Adipose tissue (tissue), 3 donors: ENCODE measurements around the gene PAQR7. TPM values are rescaled to one million over a fixed set of nuclear protein-coding genes. Genes with fewer than 3 reads are reported as not detected.

Experiments
- H3K27ac ChIP-seq: one replicate; pipeline ENCODE4 v1.5.1; 2013; ENCODE audit warnings: low read depth, low read length
- WGBS, 3 donors: extraction: QIAGEN DNeasy Blood & Tissue Kit; methylation state at CpG; one replicate each; pipeline ENCODE4 v1.1.7; 2013; 5-methylcytosine and 5-hydroxymethylcytosine counted together
- polyA plus RNA-seq, 3 donors: library from polyadenylated mRNA; stranded (reverse); fragments of 200-250 nt; gene quantifications; one replicate each; pipeline ENCODE4 v1.2.3, GENCODE V29; 2013
- donor health status: healthy with polysubstance abuse.
- donor health status: Bipolar disorder and iron deficiency.
- donor health status: healthy.

Gene PAQR7
- polyA plus RNA-seq, 3 donors, result 2.5 to 3.5 (median 2.9) TPM

GRCh38 chr1:25904943-25905679 lies 29.6 kb upstream of the PAQR7 start:
- 0 to 3% (median 1%) methylated on average over 28 to 34 of the region's 34 CpGs for WGBS, 3 donors
- H3K27ac ChIP-seq, result no peak overlapping the region

- 78 to 82% (median 80%) methylated on average over 3 of the region's 3 CpGs for WGBS, 3 donors
Measured at GRCh38 chr1:25903986-25904385, 28.5 kb upstream of the PAQR7 start.

DNA sequence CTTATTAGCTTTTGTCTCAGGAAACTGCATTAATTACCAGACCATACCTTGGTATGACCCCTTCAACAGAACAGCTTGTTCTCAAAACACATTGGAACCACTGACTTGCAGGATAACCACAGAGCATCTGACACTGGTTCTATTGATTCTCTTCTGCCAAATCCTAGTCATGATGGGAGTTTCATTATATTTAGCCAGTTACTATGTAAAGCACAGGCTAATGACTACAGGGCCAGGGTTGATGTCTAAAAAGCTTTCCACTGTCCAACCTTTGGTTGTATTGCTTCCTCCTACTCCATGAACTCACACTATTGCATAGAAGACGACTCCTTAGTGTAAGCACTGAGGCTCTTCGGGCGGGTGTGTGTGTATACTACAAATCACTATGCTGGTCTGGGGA lies 27.0 kb upstream of the PAQR7 start:
- H3K27ac ChIP-seq, result no peak overlapping the region
- 82 to 94% (median 88%) methylated on average over 3 of the region's 3 CpGs for WGBS, 3 donors

More at GRCh38 chr1:25903986-25904385, 28.5 kb upstream of the PAQR7 start:
- H3K27ac ChIP-seq, result no peak overlapping the region

- 82 to 93% (median 93%) methylated on average over 5 of the region's 5 CpGs for WGBS, 3 donors
- no peak overlapping the region for H3K27ac ChIP-seq
Measured at GRCh38 chr1:25900219-25900618, 24.7 kb upstream of the PAQR7 start.

- WGBS, 3 donors, result 88 to 94% (median 89%) methylated on average over 6 of the region's 6 CpGs
- no peak overlapping the region for H3K27ac ChIP-seq
Measured at GRCh38 chr1:25899792-25900191, 24.3 kb upstream of the PAQR7 start.

- no peak overlapping the region for H3K27ac ChIP-seq
- 86 to 93% (median 90%) methylated on average over 11 of the region's 11 CpGs for WGBS, 3 donors
Measured at GRCh38 chr1:25898223-25899015, 22.9 kb upstream of the PAQR7 start.

DNA sequence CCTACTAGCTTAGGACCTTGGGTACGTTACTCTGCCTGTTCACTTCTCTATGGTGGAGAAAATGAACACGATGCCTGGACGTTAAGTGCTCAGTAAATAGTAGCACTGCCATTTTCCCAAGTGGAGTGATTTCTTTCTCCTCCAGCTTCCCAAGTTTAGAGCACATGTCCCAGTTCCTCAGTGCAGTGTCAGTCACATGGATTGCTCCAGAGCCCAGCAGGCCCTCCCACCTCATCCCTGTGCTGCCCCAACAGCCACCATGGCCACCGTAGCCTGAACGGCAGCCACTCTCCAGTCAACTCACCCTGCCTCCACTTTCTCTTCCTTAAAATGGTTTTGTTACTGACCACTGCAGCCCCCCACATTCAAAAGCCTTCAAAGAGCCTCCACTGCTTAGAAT lies 22.2 kb upstream of the PAQR7 start:
- 86 to 93% (median 89%) methylated on average over 5 of the region's 5 CpGs for WGBS, 3 donors
- H3K27ac ChIP-seq, result no peak overlapping the region

DNA sequence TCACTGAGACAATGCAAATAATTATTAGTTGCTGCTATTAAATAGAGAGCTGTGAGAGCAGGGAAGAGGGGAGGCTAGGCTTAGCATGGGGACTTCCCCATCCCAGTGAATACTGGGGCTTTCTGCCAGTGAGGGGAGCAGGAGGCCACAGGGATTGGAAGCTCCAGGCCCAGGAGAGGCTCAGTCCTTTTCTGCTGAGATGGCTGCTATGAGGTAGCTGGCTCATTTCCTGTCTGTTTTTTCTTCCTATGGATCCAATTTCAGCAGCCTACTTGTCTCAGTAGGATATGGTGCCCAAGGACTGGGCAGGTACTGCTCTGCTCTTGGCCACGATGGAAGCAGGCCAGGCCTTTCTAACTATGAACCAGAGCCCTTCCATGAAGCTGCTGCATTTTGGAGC lies 20.8 kb upstream of the PAQR7 start:
- 74 to 78% (median 78%) methylated on average over 1 of the region's 1 CpG for WGBS, 3 donors
- H3K27ac ChIP-seq, result no peak overlapping the region

DNA sequence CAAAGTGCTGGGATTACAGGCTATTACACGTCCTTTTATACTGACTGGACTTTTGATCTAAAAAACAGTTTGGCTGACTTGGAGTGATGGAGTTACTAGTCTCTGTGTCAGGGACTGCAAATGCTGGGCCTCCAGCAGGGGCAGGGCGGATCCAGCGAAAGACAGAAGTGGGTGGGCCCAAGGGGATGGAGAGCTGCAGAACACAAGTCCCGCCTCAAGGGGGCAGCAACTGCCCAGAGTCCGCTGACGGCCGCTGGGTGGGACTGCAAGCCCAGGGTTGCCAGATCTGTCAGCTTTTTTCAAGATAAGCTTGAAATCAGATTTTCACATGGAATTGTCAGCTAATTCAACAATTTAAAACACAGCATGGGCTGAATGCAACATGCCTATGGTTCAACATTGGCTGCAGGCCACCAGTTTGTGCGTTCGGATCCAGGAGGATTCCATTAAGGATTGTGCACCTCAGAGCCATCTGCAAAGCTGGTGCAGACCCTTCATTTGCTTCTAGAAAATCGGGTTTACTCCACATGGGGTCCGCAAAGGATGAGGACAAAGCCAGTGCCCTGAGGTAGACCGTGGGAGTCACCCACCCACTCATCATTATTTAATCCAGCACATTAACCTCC lies 20.0 kb upstream of the PAQR7 start:
- 8 to 21% (median 17%) methylated on average over 12 of the region's 12 CpGs for WGBS, 3 donors
- no peak overlapping the region for H3K27ac ChIP-seq

- 32 to 71% (median 70%) methylated on average over 4 of the region's 4 CpGs for WGBS, 3 donors
- H3K27ac ChIP-seq, result no peak overlapping the region
Measured at GRCh38 chr1:25893116-25893515, 17.6 kb upstream of the PAQR7 start.

DNA sequence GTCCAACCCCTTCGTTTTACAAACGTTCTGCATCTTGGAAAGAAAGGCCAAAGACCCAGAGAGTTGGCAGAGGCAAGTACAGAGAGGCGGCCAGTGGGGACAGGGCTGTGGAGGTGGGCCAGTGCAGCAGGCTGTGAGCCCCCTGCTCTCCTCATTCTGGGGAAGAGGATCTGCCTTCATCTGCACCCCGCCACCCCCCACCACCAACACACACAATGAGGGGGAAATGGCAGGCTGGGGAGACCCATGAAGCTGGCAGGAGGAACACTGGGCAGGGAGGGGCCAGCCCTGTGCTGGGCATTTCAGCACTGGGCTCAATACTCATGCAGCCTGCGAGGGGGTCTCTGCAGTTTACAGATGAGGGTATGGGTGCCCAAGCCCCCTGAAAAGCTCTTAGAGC lies 16.1 kb upstream of the PAQR7 start:
- WGBS, 3 donors, result 79 to 91% (median 83%) methylated on average over 5 of the region's 5 CpGs
- no peak overlapping the region for H3K27ac ChIP-seq

DNA sequence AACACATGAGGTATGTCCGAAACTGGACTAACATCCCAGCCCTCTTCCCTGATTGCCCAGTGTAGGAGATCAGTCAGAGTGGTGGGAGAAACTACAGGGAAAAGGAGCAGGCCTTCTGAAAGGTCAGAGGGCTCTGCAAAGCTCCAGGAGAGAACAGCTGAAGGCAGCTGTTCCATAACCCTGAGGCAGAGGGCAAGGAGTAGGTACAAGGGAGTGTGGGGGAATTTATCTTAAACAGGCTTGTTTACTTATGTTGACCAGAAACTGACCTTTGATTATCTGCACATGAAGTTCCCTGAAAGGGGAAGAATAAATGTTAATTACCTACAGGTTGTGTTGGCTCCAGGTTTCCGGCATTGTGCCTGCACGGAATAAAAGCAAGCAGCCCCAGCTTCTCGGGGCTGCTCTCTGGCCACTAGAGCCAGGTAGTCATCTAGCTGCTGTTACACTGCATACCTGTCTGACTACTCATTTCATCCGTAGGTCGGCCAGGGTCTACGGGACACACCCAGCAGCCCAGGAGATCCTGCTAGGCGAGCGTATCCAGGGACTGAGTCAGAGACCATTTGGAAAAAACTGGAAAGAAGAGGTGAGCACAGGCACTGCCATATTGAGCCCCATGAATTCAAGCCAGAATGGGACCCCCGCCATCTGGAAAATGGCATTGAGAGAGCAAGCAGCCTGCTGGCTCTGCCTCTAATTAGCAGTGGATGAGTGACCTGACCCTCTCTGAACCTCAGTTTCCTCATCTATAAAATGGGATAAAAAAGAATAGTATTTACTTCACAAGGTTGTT lies 14.9 kb upstream of the PAQR7 start:
- 38 to 88% (median 85%) methylated on average over 10 of the region's 10 CpGs for WGBS, 3 donors
- H3K27ac ChIP-seq, result no peak overlapping the region

DNA sequence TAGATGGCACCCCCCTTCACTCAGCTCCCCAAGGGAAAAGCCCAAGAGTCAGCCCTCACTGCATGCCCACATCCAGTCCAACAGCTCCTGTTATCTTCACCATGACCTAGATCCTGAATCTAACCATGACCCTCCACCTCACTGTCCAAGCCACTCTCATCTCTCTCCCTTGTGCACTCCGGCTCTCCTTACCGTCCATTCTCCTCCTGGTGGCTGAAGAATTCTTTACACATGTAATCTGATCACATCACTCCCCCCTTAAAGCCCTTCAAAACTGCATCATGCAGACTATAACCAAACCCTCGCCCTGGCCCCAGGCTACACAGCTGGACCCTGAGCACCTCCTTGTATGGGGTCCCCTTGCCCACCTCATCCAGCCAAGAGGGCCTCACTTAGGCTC lies 14.0 kb upstream of the PAQR7 start:
- 80 to 84% (median 80%) methylated on average over 3 of the region's 3 CpGs for WGBS, 3 donors
- no peak overlapping the region for H3K27ac ChIP-seq

- WGBS, 3 donors, result 80 to 95% (median 94%) methylated on average over 7 of the region's 7 CpGs
- no peak overlapping the region for H3K27ac ChIP-seq
Measured at GRCh38 chr1:25888426-25888987, 13.0 kb upstream of the PAQR7 start.

DNA sequence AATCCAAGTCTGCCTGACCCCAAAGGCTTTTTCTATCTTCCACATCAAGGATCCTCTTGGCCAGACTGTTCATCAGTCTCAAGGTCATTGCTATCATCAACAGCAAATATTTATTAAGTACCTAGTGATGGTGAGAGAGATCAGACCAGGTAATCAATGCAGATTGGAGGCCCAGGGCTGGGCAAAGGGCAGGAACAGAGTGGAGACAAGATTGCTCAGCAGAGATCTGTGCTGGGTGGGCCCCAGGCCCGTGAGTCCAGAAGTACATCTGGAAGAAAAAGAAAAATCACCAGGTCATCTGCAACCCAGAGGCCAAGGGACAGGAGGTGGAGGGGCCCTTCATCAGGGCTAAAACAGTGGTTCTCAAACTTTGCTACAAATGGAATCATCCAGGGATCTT lies 10.1 kb upstream of the PAQR7 start:
- WGBS, 3 donors, result 50 to 81% (median 74%) methylated on average over 1 of the region's 1 CpG
- no peak overlapping the region for H3K27ac ChIP-seq

- WGBS, 3 donors, result 94 to 95% (median 95%) methylated on average over 11 of the region's 11 CpGs
- H3K27ac ChIP-seq, result no peak overlapping the region
Measured at GRCh38 chr1:25881266-25881665, 5.8 kb upstream of the PAQR7 start.

DNA sequence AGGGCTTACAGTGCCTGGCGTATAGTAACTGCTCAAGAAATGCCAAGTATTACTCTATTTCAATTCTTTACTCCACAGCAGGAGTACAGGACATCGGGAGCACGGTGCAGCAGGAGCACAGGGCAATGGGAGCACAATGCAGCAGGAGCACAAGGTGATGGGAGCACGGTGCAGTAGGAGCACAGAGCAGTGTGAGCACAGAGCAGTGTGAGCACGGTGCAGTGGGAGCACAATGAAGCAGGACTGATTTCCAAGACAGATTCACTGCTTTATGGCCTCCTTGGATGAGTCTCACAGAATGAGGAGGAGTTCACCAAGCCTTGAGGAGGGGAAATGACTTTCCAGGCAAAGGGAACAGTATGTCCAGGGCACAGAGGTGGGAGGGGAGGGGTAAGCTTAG lies 5.0 kb upstream of the PAQR7 start:
- WGBS, 3 donors, result 92 to 94% (median 93%) methylated on average over 5 of the region's 5 CpGs
- H3K27ac ChIP-seq, result no peak overlapping the region

DNA sequence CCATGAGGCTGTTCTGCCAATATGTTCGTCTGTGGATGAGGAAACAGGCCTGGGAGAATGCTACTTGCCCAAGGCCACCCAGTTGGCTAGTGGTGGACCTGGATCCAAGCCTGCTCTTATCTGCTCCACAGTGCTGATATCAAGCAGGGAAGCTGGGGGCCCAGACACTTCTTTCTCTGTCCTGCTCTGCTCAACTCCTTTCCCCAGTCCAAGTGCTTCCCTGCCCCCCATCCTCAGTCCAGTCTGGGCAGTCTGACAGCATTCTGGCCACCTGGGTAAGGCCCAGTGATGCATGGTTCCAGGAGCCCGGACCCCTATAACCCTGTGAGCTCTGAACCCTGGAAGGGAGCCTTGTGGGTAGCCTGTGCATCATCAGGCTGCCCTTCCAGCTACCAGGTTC lies 4.2 kb upstream of the PAQR7 start:
- H3K27ac ChIP-seq, result no peak overlapping the region
- WGBS, 3 donors, result 42 to 60% (median 57%) methylated on average over 2 of the region's 2 CpGs
